ENCODE data around the gene SLC20A1. TPM values are rescaled to one million over a fixed set of nuclear protein-coding genes. Genes with fewer than 3 reads are reported as not detected.

Gene SLC20A1
- total and polyA plus RNA-seq, 5 experiments from 2014 or later = 17.0 to 75.6 (median 33.7) TPM

DNA sequence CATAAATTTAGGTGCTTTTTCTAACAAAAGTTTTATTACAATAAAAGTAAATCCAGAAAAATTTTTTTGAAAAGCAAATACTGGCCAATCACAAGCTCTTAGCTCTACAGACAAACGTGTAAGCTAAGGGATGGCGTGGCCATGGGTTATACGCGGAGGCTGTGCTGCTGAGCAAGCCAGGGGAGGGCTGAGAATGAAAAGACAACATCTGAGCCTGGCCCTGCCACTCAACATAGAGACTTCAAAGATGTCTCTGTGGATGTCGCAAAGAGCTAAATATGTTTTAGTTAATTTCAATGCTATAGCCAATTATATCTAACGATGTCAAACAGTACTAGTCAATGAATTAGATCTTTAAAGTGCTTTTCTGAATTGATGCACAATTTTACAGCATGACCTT is 41.8 kb downstream of the SLC20A1 start:
- no peaks in the 10 kb centered on the region for H3K9me3 Mint-ChIP-seq
- no peaks in the 10 kb centered on the region for H3K36me3 Mint-ChIP-seq
- H3K27ac Mint-ChIP-seq = no peak overlapping the region
- peaks cover 0 to 33% (median 10%) of the 10 kb centered on the region in 4 donors for H3K4me1 Mint-ChIP-seq
- no peak for DNase-seq
- POLR2A ChIA-PET = interaction anchor here (0.5 to 1.1 kb wide), 4 partner anchors 8 to 57 kb away, joined by 3 to 4 read pairs (median 4); no protein-coding TSS in a partner anchor
- no peak for ATAC-seq
- no peak overlapping the region for H3K4me3 Mint-ChIP-seq
- peaks cover 0 to 2% (median 0%) of the 10 kb centered on the region in 5 donors for H3K27me3 Mint-ChIP-seq

DNA sequence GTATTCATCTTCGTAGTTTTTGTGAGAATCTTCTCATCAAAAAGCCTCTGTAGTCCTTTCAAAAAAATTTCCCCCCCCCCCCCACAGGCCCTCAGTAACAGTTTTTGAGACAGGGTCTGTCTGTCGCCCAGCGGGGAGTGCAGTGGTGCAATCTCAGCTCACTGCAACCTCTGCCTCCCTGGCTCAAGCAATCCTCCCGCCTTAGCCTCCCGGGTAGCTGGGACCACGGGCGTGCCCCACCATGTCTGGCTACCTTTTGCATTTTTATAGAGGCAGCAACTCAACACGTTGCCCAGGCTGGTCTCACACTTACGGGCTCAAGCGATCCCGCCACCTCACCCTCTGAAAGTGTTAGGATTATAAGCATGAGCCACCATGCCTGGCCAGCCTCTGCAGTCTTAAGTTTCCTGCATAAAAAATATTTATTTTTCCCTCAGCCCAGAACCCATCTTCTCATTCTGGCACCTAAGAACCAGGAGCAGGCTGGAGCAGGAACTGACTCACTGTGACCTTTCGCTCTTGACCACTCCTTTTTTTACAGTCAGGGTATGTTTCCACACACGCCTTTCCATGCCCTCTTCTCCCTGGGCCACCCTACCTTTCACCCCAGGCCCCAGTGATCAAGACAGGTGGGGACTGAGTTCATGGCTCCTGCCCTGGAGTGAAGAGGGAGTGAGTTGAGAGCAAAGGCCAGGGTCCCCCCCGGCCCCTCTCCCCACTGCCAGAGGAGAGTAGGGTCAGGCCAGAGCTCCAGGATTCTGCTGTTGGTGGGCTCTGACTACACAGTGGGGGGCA is 42.5 kb downstream of the SLC20A1 start:
- Mint-ChIP-seq H3K9me3 (no peaks in the 10 kb centered on the region), H3K27ac (no peak overlapping the region), H3K27me3 (peaks cover 0 to 2% (median 0%) of the 10 kb centered on the region in 5 donors), H3K4me3 (no peak overlapping the region), H3K4me1 (peaks cover 4 to 40% (median 15%) of the 10 kb centered on the region in 4 donors), H3K36me3 (no peaks in the 10 kb centered on the region)
- POLR2A ChIA-PET = interaction anchor here (0.7 to 1.1 kb wide), 3 partner anchors 7 to 58 kb away, joined by 3 to 4 read pairs (median 4); no protein-coding TSS in a partner anchor
- DNase-seq (no peak), ATAC-seq (no peak)

- peak overlapping the region in 5 of 10 donors; percentile 22 to 76 (median 48) for H3K4me3 Mint-ChIP-seq
- no peaks in the 10 kb centered on the region for H3K9me3 Mint-ChIP-seq
- POLR2A ChIA-PET = interaction anchor here (1.2 to 3.3 kb wide), 3 partner anchors 57 to 63 kb away, joined by 3 to 22 read pairs (median 11); no protein-coding TSS in a partner anchor
- ATAC-seq = peak; percentile 97 to 100
- H3K27ac Mint-ChIP-seq = peak overlapping the region in 9 of 10 donors; percentile 18 to 87 (median 49)
- peaks cover 4 to 30% (median 15%) of the 10 kb centered on the region in 4 donors for H3K4me1 Mint-ChIP-seq
- peak; percentile 46 to 83 (median 64) for DNase-seq
- H3K27me3 Mint-ChIP-seq = peaks cover 0 to 2% (median 0%) of the 10 kb centered on the region in 5 donors
- no peaks in the 10 kb centered on the region for H3K36me3 Mint-ChIP-seq
Observed at GRCh38 chr2:112690853-112691401, 45.2 kb downstream of the SLC20A1 start.

- Mint-ChIP-seq H3K4me3 (no peak overlapping the region), H3K27me3 (peaks cover 0 to 2% (median 0%) of the 10 kb centered on the region in 5 donors), H3K9me3 (no peaks in the 10 kb centered on the region), H3K27ac (peak overlapping the region in 3 of 10 donors; percentile 31 to 49 (median 46)), H3K36me3 (no peaks in the 10 kb centered on the region), H3K4me1 (peaks cover 4 to 28% (median 15%) of the 10 kb centered on the region in 4 donors)
- ATAC-seq = no peak
- POLR2A ChIA-PET = interaction anchor here (0.7 to 3.3 kb wide), 3 partner anchors 46 to 64 kb away, joined by 4 to 22 read pairs (median 5); partner anchors contain the start of gene SLC20A1
- no peak for DNase-seq
Observed at GRCh38 chr2:112691881-112692281, 46.1 kb downstream of the SLC20A1 start.

- no peaks in the 10 kb centered on the region for H3K9me3 Mint-ChIP-seq
- peak in 1 of 10 donors; percentile 29 for DNase-seq
- H3K27ac Mint-ChIP-seq = peak overlapping the region in 5 of 10 donors; percentile 43 to 79 (median 49)
- H3K4me1 Mint-ChIP-seq = peaks cover 4 to 28% (median 15%) of the 10 kb centered on the region in 4 donors
- POLR2A ChIA-PET = interaction anchor here (0.7 to 3.3 kb wide), 3 partner anchors 47 to 65 kb away, joined by 4 to 22 read pairs (median 5); partner anchors contain the start of gene SLC20A1
- peaks cover 0 to 2% (median 0%) of the 10 kb centered on the region in 5 donors for H3K27me3 Mint-ChIP-seq
- ATAC-seq = peak in 1 of 2 donors; percentile 45
- H3K4me3 Mint-ChIP-seq = no peak overlapping the region
- no peaks in the 10 kb centered on the region for H3K36me3 Mint-ChIP-seq
Observed at GRCh38 chr2:112692495-112692911, 46.8 kb downstream of the SLC20A1 start.

GRCh38 chr2:112692918-112693317 is 47.2 kb downstream of the SLC20A1 start:
- Mint-ChIP-seq H3K4me1 (peaks cover 4 to 28% (median 15%) of the 10 kb centered on the region in 4 donors), H3K27me3 (peaks cover 0 to 2% (median 0%) of the 10 kb centered on the region in 5 donors), H3K27ac (peak overlapping the region in 5 of 10 donors; percentile 43 to 79 (median 49)), H3K9me3 (no peaks in the 10 kb centered on the region), H3K36me3 (no peaks in the 10 kb centered on the region), H3K4me3 (no peak overlapping the region)
- ATAC-seq (no peak), DNase-seq (no peak)
- POLR2A ChIA-PET = interaction anchor here (0.6 to 3.3 kb wide), 3 partner anchors 47 to 587 kb away, joined by 3 to 22 read pairs (median 4); partner anchors contain the start of gene SLC20A1

DNA sequence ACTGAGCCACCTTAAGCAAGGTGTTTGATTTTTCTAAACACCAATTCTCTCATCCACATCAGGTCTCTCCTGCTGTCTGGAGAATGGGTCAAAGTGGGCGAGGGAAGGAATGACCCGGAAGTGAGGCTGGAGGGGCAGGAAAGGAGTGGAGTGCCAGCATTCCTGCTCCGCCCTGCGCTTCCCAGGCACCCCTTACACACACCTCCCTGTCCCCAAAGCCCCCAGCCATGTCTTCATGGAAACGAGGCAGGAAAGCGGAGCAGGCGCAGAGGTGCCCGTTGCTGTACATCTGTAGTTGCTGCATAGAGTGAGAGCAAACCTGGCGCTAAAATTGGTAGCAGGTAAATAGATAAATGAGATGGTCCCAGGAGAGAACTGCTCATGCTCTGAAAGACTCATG is 47.9 kb downstream of the SLC20A1 start:
- POLR2A ChIA-PET = interaction anchor here (0.6 to 1.5 kb wide), 2 partner anchors 48 to 587 kb away, joined by 3 to 4 read pairs; partner anchors contain the start of gene SLC20A1
- Mint-ChIP-seq H3K27ac (peak overlapping the region in 1 of 10 donors; percentile 49), H3K9me3 (no peaks in the 10 kb centered on the region), H3K4me3 (no peak overlapping the region), H3K4me1 (peaks cover 4 to 28% (median 15%) of the 10 kb centered on the region in 4 donors), H3K36me3 (no peaks in the 10 kb centered on the region), H3K27me3 (peaks cover 0 to 3% (median 0%) of the 10 kb centered on the region in 5 donors)
- ATAC-seq (no peak), DNase-seq (no peak)

- peaks cover 0 to 3% (median 0%) of the 10 kb centered on the region in 5 donors for H3K27me3 Mint-ChIP-seq
- H3K4me1 Mint-ChIP-seq = peaks cover 4 to 34% (median 15%) of the 10 kb centered on the region in 4 donors
- POLR2A ChIA-PET = no interaction called here
- no peaks in the 10 kb centered on the region for H3K36me3 Mint-ChIP-seq
- H3K27ac Mint-ChIP-seq = no peak overlapping the region
- no peaks in the 10 kb centered on the region for H3K9me3 Mint-ChIP-seq
- DNase-seq (no peak), ATAC-seq (no peak)
- H3K4me3 Mint-ChIP-seq = no peak overlapping the region
Observed at GRCh38 chr2:112694182-112694581, 48.4 kb downstream of the SLC20A1 start.

DNA sequence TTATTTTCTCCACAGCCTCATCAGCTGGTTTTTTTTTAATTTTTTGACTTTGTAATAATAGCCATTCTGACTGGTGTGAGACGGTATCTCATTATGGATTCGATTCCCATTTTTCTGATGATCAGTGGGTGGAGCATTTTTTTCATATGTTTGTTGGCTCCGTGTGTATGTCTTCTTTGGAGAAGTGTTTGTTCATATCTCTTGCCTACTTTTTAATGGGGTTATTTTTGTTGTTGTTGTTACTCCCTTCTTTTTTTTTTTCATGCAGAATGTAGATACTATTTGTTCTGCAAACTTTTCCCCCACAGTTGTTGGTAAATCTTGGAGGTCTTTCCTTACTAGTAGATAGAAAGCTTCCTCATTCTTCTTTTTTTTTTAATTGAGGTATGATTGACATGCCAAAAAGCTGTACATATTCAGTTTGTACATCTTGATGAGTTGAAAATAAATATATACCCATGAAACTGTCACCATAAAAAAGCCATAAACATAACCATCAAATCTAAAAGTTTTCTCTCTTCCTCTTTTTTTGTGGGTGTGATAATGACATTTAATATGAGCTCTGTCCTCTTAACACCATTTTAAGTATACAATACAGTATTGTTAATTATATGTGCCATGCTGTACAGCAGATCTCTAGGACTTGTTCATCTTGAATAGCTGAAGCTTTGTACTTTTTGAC is 53.2 kb downstream of the SLC20A1 start:
- Mint-ChIP-seq H3K27me3 (peaks cover 0 to 6% (median 4%) of the 10 kb centered on the region in 5 donors), H3K9me3 (no peaks in the 10 kb centered on the region), H3K4me3 (no peak overlapping the region), H3K4me1 (peaks cover 0 to 28% (median 0%) of the 10 kb centered on the region in 4 donors), H3K27ac (peak overlapping the region in 1 of 10 donors; percentile 30), H3K36me3 (no peaks in the 10 kb centered on the region)
- POLR2A ChIA-PET = no interaction called here
- no peak for DNase-seq
- no peak for ATAC-seq

DNA sequence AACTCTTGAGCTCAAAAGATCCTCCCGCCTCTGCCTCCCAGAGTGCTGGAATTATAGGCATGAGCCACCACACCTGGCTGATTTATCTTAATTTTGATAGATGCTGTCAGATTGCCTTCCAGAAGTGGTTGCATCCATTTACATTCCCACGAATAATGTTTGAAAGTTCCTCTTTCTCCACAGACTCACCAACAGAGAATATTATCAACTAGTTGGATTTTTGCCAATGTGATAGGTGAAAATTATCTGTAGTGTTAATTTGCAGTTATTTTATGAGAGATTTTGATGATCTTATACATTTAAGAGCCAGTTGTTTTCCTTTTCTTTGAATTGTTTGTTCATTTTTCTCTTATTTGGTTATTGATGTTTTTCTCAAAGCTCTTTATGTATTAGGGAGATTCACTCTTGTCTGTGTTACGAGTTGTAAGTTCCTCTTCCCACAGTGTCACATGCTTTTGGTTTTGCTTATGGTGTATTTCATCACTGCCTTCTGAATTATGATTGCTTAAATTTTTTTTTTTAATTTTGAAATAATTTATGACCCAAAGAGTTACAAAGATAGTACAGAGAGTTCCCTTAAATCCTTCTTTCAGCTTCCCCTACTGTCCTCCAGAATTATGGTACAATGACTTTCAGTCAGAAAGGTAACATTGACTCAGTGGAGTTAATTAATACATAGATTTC is 54.4 kb downstream of the SLC20A1 start:
- H3K27me3 Mint-ChIP-seq = peaks cover 0 to 9% (median 7%) of the 10 kb centered on the region in 5 donors
- no peak overlapping the region for H3K4me3 Mint-ChIP-seq
- no peaks in the 10 kb centered on the region for H3K36me3 Mint-ChIP-seq
- DNase-seq (no peak), ATAC-seq (no peak)
- POLR2A ChIA-PET = interaction anchor here (0.7 kb wide), 1 partner anchor 8 kb away, joined by 4 read pairs; no protein-coding TSS in a partner anchor
- H3K9me3 Mint-ChIP-seq = no peaks in the 10 kb centered on the region
- peak overlapping the region in 1 of 10 donors; percentile 42 for H3K27ac Mint-ChIP-seq
- H3K4me1 Mint-ChIP-seq = peaks cover 0 to 28% (median 0%) of the 10 kb centered on the region in 4 donors

DNA sequence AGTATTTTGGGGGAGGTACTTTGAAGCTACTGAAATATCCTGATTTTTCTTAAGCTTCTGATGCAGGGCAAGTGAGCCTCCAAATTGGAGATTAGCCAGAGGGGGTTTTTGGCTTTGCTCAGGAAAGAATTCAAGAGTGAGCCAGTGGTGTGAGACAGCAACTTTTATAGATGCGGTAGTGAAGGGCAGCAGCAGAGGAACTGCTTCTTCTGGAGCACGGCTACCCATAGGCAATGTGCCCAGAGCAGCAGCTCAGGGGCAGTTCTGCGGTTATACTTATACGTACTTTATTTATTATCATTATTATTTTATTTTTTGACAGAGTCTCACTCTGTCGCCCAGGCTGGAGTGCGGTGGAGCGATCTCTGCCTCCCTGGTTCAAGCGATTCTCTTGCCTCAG is 55.3 kb downstream of the SLC20A1 start:
- H3K9me3 Mint-ChIP-seq = no peaks in the 10 kb centered on the region
- DNase-seq = no peak
- peaks cover 0 to 19% (median 7%) of the 10 kb centered on the region in 5 donors for H3K27me3 Mint-ChIP-seq
- no peak for ATAC-seq
- H3K36me3 Mint-ChIP-seq = no peaks in the 10 kb centered on the region
- H3K4me1 Mint-ChIP-seq = peaks cover 2 to 37% (median 7%) of the 10 kb centered on the region in 4 donors
- no peak overlapping the region for H3K4me3 Mint-ChIP-seq
- POLR2A ChIA-PET = no interaction called here
- peak overlapping the region in 1 of 10 donors; percentile 42 for H3K27ac Mint-ChIP-seq

All from naive thymus-derived CD8-positive, alpha-beta T cell (primary cell).